Activated naive CD8-positive, alpha-beta T cell treated with anti-CD3 and anti-CD28 coated beads for 36 hours (primary cell): ENCODE results near the gene ZNF727. TPM values are rescaled to one million over a fixed set of nuclear protein-coding genes. Genes with fewer than 3 reads are reported as not detected.
"Not testable (repeated sequence)": the region's sequence is repeated elsewhere in the genome, so short reads cannot be mapped to it uniquely, and the experiment has no call there.

Experiments
- DNase-seq: peaks from one replicate; pipeline ENCODE4 v3.0.0; 2021
- H3K27ac Mint-ChIP-seq: one replicate; pipeline ENCODE4 v1.8.0; 2022; ENCODE audit warnings: mild to moderate bottlenecking, moderate library complexity, mixed read lengths
- H3K27me3 Mint-ChIP-seq: one replicate; pipeline ENCODE4 v1.8.0; 2022; ENCODE audit warnings: mild to moderate bottlenecking, mixed read lengths
- H3K36me3 Mint-ChIP-seq: one replicate; pipeline ENCODE4 v1.8.0; 2021; ENCODE audit warnings: mild to moderate bottlenecking, mixed read lengths
- H3K4me1 Mint-ChIP-seq: one replicate; pipeline ENCODE4 v1.8.0; 2021; ENCODE audit warnings: mixed read lengths
- H3K4me3 Mint-ChIP-seq: one replicate; pipeline ENCODE4 v1.8.0; 2022; ENCODE audit warnings: mild to moderate bottlenecking, moderate library complexity, mixed read lengths
- H3K9me3 Mint-ChIP-seq: one replicate; pipeline ENCODE4 v1.8.0; 2022; ENCODE audit warnings: mixed read lengths
- total RNA-seq, 2 experiments: library from RNA; stranded (reverse); gene quantifications; one replicate each; pipeline ENCODE4 v1.2.3, GENCODE V29; 2021

The ZNF727 gene
- total RNA-seq = under 1 TPM; 0.58 to 0.89 TPM

DNA sequence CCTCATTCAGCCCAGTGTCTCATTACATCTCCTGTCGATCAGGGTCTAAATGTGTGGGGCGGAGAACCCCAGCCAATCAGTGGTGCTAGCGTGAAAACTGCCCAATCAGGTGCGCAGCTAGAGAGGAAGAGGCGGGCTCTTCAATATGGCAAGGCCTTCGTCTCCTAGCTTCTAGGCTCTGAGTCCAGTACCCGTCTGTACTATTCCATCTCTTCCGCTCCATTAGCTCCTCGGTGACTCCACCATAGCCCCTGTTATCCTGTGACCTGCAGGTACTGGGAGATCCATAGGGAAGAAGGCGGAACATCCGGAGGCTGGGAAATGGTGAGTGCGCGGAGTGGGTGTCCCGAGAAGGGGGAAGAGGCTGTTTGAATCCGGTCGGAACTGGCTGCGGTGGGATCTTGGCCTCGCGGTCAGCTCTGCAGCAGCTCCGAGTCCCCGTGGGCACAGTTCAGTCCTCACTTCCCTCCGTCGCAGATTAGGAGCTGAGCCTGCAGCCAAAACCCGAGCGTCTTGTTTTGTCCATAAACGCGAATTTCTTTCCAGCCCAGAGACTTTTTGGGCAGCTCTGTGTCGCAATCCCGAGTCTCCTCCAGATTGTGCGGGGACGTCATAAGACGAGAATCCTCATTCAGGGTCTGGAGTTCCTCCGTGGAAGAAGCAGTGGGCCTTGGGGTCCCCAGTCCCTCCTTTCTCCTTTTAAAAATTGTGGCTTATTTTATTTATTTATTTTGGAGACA, at the start of gene ZNF727:
ZNF727 (plus strand) TSS at position 134 of the 740 bp plus-strand sequence; CDS start at position 322, 188 bp downstream.
- Mint-ChIP-seq H3K27ac (peak within 1 kb of the TSS; percentile 80), H3K9me3 (peaks cover 21% of the 10 kb centered on the region), H3K4me1 (no peaks in the 10 kb centered on the region), H3K36me3 (peaks cover 14% of the 10 kb centered on the region), H3K4me3 (peak within 1 kb of the TSS; percentile 76), H3K27me3 (peaks cover 14% of the 10 kb centered on the region)
- peak; percentile 28 for DNase-seq

DNA sequence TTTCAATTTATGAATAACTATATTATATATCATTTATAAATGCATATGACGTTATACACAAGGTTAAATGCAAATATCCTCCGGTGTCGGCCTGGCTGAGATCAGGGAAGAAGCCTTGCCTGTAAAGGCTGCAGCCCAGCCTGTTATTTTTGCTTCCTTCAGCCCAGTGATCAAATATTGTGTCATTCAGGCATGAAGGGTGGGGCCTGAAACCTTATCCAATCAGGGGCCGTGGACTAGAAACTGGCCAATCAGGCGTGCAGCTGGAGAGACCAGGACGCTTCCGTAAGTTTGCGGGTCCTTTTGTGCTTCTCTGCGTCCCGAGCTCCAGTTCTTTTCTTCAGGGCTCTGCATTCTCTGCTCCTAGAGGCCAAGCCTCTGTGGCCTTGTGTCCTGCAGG, 46.7 kb upstream of the ZNF727 start, which contains the start of gene ZNF722:
ZNF722 (plus strand) TSS at position 301 of the 400 bp plus-strand sequence. CDS start 113 bp downstream, outside the sequence.
- H3K9me3 Mint-ChIP-seq = peaks cover 8% of the 10 kb centered on the region
- no peak within 1 kb of the TSS for H3K27ac Mint-ChIP-seq
- no peaks in the 10 kb centered on the region for H3K27me3 Mint-ChIP-seq
- no peaks in the 10 kb centered on the region for H3K4me1 Mint-ChIP-seq
- no peak within 1 kb of the TSS for H3K4me3 Mint-ChIP-seq
- DNase-seq = no peak
- H3K36me3 Mint-ChIP-seq = no peaks in the 10 kb centered on the region

DNA sequence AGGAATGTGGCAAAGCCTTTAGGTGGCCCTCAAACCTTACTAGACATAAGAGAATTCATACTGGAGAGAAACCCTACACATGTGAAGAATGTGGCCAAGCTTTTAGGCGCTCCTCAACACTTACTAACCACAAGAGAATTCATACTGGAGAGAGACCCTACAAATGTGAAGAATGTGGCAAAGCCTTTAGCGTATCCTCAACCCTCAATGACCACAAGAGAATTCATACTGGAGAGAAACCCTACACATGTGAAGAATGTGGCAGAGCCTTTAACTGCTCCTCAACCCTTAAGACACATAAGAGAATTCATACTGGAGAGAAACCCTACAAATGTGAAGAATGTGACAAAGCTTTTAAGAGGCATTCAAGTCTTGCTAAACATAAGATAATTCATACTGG, 29.7 kb upstream of the ZNF727 start:
- H3K4me1 Mint-ChIP-seq, H3K4me3 Mint-ChIP-seq, H3K27ac Mint-ChIP-seq, H3K36me3 Mint-ChIP-seq, H3K27me3 Mint-ChIP-seq, DNase-seq: not testable (repeated sequence)
- peaks cover 40% of the 10 kb centered on the region for H3K9me3 Mint-ChIP-seq

DNA sequence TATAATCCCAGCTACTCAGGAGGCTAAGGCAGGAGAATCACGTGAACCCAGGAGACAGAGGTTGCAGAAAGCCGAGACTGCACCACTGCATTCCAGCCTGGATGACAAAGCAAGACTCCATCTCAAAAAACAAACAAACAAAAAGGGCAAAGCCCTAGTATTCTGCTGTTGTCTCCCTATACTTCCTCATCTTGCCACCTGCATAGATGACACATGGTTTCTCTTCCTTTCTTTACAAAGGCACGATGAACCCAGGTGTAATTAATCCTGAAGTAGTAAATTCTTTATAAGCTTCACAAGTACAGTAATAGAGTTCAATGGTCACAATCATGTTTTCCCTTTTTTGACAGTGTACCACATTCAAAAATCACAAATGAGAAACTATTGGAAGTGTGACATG, 9.8 kb upstream of the ZNF727 start:
- Mint-ChIP-seq H3K9me3 (peaks cover 47% of the 10 kb centered on the region), H3K27ac (no peak overlapping the region), H3K4me3 (no peak overlapping the region), H3K27me3 (peaks cover 13% of the 10 kb centered on the region), H3K36me3 (peaks cover 13% of the 10 kb centered on the region), H3K4me1 (no peaks in the 10 kb centered on the region)
- DNase-seq = no peak

DNA sequence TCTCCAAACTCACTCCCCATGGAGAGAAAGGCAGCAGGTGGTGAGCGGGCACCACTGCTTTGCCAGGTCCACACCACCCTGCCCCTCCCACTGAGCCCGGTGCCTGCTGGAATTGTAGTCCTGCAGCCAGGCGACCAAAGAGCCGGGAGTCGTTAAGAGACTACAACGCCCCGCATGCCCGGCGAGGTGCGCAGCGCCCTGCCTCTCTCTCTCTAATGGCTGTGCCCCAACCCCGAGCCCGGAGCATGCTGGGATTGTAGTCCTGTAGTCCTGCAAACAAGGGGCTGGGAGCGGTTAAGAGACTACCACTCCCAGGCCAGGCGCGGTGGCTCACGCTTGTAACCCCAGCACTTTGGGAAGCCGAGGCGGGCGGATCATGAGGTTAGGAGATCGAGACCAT, 8.1 kb upstream of the ZNF727 start:
- peaks cover 13% of the 10 kb centered on the region for H3K27me3 Mint-ChIP-seq
- H3K9me3 Mint-ChIP-seq = peaks cover 40% of the 10 kb centered on the region
- DNase-seq = no peak
- H3K4me3 Mint-ChIP-seq = no peak overlapping the region
- H3K27ac Mint-ChIP-seq = no peak overlapping the region
- H3K36me3 Mint-ChIP-seq = peaks cover 13% of the 10 kb centered on the region
- no peaks in the 10 kb centered on the region for H3K4me1 Mint-ChIP-seq

DNA sequence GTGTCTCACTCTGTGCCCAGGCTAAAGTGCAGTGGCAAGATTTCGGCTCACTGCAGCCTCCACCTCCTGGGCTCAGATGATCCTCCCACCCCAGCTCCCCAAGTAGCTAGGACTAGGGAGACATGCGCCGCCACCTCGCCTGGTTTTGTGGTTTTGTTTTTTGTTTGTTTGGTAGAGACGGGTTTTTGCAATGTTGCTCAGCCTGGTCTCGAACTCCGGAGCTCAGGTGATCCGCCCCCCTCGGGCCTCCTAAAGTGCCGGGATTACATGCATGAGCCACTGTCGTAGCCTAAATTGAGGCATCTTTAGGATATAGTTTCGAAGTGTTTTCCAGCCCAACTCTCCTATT, 781 bp downstream of the ZNF727 start:
- Mint-ChIP-seq H3K9me3 (peaks cover 19% of the 10 kb centered on the region), H3K36me3 (peaks cover 15% of the 10 kb centered on the region), H3K27ac (peak overlapping the region; percentile 25), H3K4me3 (peak overlapping the region; percentile 76), H3K27me3 (peaks cover 14% of the 10 kb centered on the region), H3K4me1 (no peaks in the 10 kb centered on the region)
- DNase-seq = no peak

DNA sequence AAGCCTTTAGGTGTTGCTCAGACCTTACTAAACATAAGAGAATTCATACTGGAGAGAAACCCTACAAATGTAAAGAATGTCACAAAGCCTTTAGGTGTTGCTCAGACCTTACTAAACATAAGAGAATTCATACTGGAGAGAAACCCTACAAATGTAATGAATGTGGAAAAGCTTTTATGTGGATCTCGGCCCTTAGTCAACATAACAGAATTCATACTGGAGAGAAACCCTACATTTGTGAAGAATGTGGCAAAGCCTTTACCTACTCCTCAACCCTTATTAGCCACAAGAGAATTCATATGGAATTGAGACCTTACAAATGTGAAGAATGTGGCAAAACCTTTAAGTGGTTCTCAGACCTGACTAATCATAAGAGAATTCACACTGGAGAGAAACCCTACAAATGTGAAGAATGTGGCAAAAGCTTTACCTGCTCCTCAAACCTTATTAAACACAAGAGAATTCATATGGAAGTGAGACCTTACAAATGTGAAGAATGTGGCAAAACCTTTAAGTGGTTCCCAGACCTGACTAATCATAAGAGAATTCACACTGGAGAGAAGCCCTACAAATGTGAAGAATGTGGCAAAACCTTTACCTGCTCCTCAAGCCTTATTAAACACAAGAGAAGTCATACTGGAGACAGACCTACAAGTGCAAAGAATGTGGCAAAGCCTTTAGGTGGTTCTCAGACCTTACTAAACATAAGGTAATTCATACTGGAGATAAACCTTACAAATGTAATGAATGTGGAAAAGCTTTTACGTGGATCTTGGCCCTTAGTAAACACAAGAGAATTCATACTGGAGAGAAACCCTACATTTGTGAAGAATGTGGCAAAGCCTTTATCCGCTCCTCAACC, 32.8 kb downstream of the ZNF727 start:
- Mint-ChIP-seq H3K9me3 (peaks cover 69% of the 10 kb centered on the region), H3K36me3 (peaks cover 30% of the 10 kb centered on the region)
- H3K27ac Mint-ChIP-seq, H3K4me1 Mint-ChIP-seq, DNase-seq, H3K4me3 Mint-ChIP-seq, H3K27me3 Mint-ChIP-seq: not testable (repeated sequence)

DNA sequence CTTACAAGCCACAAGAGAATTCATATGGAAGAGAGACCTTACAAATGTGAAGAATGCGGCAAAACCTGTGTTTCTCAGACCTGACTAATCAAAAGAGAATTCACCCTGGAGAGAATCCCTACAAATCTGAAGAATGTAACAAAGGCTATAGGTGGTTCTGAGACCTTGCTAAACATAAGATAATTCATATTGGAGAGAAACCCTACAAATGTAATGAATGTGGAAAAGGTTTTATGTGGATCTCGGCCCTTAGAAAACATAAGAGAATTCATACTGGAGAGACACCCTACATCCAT, 33.4 kb downstream of the ZNF727 start:
- Mint-ChIP-seq H3K4me3 (no peak overlapping the region), H3K4me1 (no peaks in the 10 kb centered on the region), H3K36me3 (peaks cover 29% of the 10 kb centered on the region), H3K9me3 (peaks cover 64% of the 10 kb centered on the region), H3K27ac (no peak overlapping the region), H3K27me3 (no peaks in the 10 kb centered on the region)
- DNase-seq = no peak

DNA sequence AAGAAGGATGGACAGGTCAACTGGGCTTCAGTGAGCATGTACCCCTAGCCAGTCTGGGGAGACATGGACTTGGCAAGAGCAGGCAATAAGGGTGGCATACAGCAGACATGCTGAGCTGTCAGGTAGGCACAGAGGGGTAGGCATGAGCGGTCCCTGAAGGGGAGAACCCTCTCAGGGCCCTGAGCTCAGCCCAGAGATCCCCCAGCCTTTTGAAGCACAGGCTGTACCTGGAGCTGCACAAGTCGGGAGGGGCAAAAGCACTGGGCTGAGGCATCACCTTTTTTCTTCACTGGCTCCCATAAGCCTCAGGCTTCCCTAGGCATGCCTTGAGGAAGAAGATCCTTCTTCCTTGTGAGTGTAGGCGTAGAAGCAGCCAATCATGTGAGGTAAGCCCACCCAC, 42.3 kb downstream of the ZNF727 start:
- peaks cover 2% of the 10 kb centered on the region for H3K36me3 Mint-ChIP-seq
- no peaks in the 10 kb centered on the region for H3K27me3 Mint-ChIP-seq
- no peaks in the 10 kb centered on the region for H3K4me1 Mint-ChIP-seq
- DNase-seq = no peak
- H3K27ac Mint-ChIP-seq = no peak overlapping the region
- no peak overlapping the region for H3K4me3 Mint-ChIP-seq
- peaks cover 25% of the 10 kb centered on the region for H3K9me3 Mint-ChIP-seq

DNA sequence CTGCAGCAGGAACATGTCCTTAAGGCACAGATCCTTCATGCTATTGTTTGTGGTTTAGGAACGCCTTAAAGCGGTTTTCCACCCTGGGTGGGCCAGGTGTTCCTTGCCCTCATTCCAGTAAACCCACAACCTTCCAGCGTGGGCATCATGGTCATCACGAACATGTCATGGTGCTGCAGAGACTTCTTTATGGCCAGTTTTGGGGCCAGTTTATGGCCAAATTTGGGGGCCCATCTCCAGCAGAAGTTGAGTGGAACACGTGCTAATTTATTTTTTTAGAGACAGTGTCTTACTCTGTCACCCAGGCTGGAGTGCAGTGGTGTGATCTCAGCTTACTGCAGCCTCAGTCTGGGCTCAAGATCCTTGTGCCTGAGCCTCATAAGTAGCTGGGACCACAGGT, 43.6 kb downstream of the ZNF727 start:
- H3K27me3 Mint-ChIP-seq, H3K4me1 Mint-ChIP-seq, DNase-seq, H3K4me3 Mint-ChIP-seq, H3K36me3 Mint-ChIP-seq, H3K27ac Mint-ChIP-seq: not testable (repeated sequence)
- peaks cover 32% of the 10 kb centered on the region for H3K9me3 Mint-ChIP-seq

Other genes with a start within 250 kb of the ZNF727 start
- not detected for gene ZNF722, start 46.6 kb upstream of the ZNF727 start, total RNA-seq
- gene ZNF735, start 161.8 kb downstream of the ZNF727 start, total RNA-seq = not detected
- not detected for gene ZNF679, start 183.0 kb downstream of the ZNF727 start, total RNA-seq